Heart left ventricle (tissue), 16 donors: Measurements from ENCODE around the gene FAM228B. TPM values are rescaled to one million over a fixed set of nuclear protein-coding genes. Genes with fewer than 3 reads are reported as not detected.

Source experiments
- ATAC-seq, 4 donors: fragments of 200-7000 bp; cut with Tn5 transposase; one replicate each; pipeline ENCODE4 v1.9.1; 2020 to 2022; ENCODE audit warnings: moderate library complexity in 4 of 4, mild to moderate bottlenecking in 3 of 4, moderate number of reproducible peaks in 1 of 4
- DNase-seq, 5 donors: peaks; one replicate each; pipeline ENCODE4 v3.0.0-alpha.2; 2020
- H3K27ac ChIP-seq, 12 donors: fragments of 200-600 bp; sonication (generic) in 4 of 12; one replicate each; pipeline versions ENCODE4 v1.5.0 to v1.8.0; 2016 to 2022; ENCODE audit warnings: mild to moderate bottlenecking in 2 of 12
- H3K27me3 ChIP-seq, 9 donors: fragments of 200-600 bp; sonication (generic) in 2 of 9; one replicate each; pipeline versions ENCODE4 v1.5.1 to v1.8.0; 2016 to 2022; ENCODE audit warnings: mild to moderate bottlenecking in 3 of 9
- H3K36me3 ChIP-seq, 9 donors: fragments of 200-600 bp; sonication (generic) in 2 of 9; one replicate each; pipeline versions ENCODE4 v1.5.0 to v1.8.0; 2018 to 2022; ENCODE audit warnings: mild to moderate bottlenecking in 2 of 9
- H3K4me1 ChIP-seq, 12 donors: fragments of 200-600 bp; sonication (generic) in 4 of 12; one replicate each; pipeline versions ENCODE4 v1.5.0 to v1.8.0; 2016 to 2022; ENCODE audit warnings: mild to moderate bottlenecking in 3 of 12
- H3K4me3 ChIP-seq, 12 donors: fragments of 200-600 bp; sonication (generic) in 4 of 12; one replicate each; pipeline versions ENCODE4 v1.5.0 to v1.8.0; 2017 to 2022; ENCODE audit warnings: mild to moderate bottlenecking in 9 of 12, moderate library complexity in 4 of 12
- H3K9me3 ChIP-seq, 12 donors: fragments of 200-600 bp; sonication (generic) in 4 of 12; one replicate each; pipeline versions ENCODE4 v1.5.0 to v1.8.0; 2016 to 2022; ENCODE audit warnings: mild to moderate bottlenecking in 1 of 12
- POLR2A ChIP-seq, 2 donors: fragments of 450-650 bp; IDR thresholded peaks; one replicate each; pipeline ENCODE4 v1.6.1; 2017; ENCODE audit warnings: antibody characterized with exemption in 2 of 2, mild to moderate bottlenecking in 2 of 2, moderate library complexity in 2 of 2
- WGBS, 4 donors: extraction: QIAGEN DNeasy Blood & Tissue Kit in 2 of 4; methylation state at CpG; one replicate each; pipeline versions ENCODE4 v1.1.5 to v1.1.7; 2013 to 2018; 5-methylcytosine and 5-hydroxymethylcytosine counted together
- intact Hi-C, 10 donors: fragments of 100-400 bp; cut with DNase I; formaldehyde crosslinking; loops; one replicate each; pipeline versions ENCODE4 v1.11.1 to v1.14.2; 2022
- polyA plus RNA-seq, 2 donors: library from polyadenylated mRNA; stranded (reverse); fragments of 200-250 nt; gene quantifications; one replicate each; pipeline ENCODE4 v1.2.3, GENCODE V29; 2013
- total RNA-seq, 9 donors: library from RNA; depleted of rRNA in 2 of 9; stranded (reverse); fragments of >200 nt in 2 of 9; fragmentation: NEBNext Ultra II Directional in 3 of 9; extraction: Animal tissue kit (Norgen Biotek cat#: 25700) in 3 of 9; gene quantifications; one replicate each; pipeline versions ENCODE4 v1.1.0 to v1.2.4, GENCODE V29; 2016 to 2023
- TF ChIP-seq, protein P1 (sequence below), 12 donors: fragments of 200-600 bp; sonication (generic) in 4 of 12; IDR thresholded peaks; one replicate each; pipeline versions ENCODE4 v1.5.0 to v1.8.0; 2018 to 2022; ENCODE audit warnings: antibody characterized with exemption in 12 of 12, mild to moderate bottlenecking in 5 of 12
- donor health status: ischemic (EF 13 %, LVEDD 7.1; RV severe dilation, severe dysfunction).
- donor health status: healthy with polysubstance abuse.
- donor health status: DM: no; HTN: yes; CAD: no.
- donor health status: DM: no; HTN: no; CAD: no.
- donor health status: ischemic (EF 25% LVEDD 6.9; RV normal size, moderate dysfunction).
- donor health status: ischemic (EF 25% LVEDD 5.7; RV mildly dilated, moderate dysfunction).
- donor health status: healthy.
- donor health status: DM: yes; HTN: yes; CAD: no.
- donor health status: ischemic (EF 35%, LVEDD 5.7; RV mildly dilated, moderate dysfunction).
- donor health status: nonischemic (EF 11% LVEDD 7.7; RV severe dilation, severe dysfunction).
- donor health status: DM: yes; HTN: yes; CAD: no.
- donor health status: PGD.
- donor health status: ischemic (EF 29% LVEDD 5.4; RV normal size, mild dysfunction).
- donor health status: nonischemic (EF 23%, LVEDD 6.1; RV moderate dilation, normal function).

Gene FAM228B
- total and polyA plus RNA-seq, 11 donors: 5.4 to 36.9 (median 21.2) TPM

DNA sequence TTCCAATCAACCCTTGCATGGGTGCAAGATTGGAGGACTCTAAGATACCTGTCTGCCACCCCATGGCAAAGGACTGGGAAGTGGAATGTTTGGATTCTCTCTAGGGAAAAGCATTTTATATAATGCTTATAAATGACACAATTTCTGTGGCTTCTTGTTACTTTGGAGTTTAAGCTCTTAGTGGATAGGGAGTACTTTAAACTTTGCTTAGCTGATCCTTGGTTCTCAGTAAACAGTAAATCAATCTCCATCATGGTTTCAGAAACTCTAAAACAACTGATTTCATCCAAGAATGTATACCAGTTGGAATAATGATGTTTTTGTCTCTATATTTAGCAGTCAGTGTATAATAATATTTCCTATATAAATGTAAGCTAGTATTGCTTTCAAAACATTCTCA is 37.5 kb downstream of the FAM228B start:
- no peaks in the 10 kb centered on the region for H3K4me1 ChIP-seq
- H3K9me3 ChIP-seq: peaks cover 0 to 7% (median 0%) of the 10 kb centered on the region in 12 donors
- DNase-seq (no peak), ATAC-seq (no peak)
- no peak overlapping the region for H3K27ac ChIP-seq
- intact Hi-C loops: no loop called here
- no peaks in the 10 kb centered on the region for H3K27me3 ChIP-seq
- peaks cover 0 to 45% (median 4%) of the 10 kb centered on the region in 9 donors for H3K36me3 ChIP-seq
- H3K4me3 ChIP-seq: no peak overlapping the region
- TF ChIP-seq POLR2A (IDR thresholded peaks at IDR 0.05): no peak
- TF ChIP-seq, protein P1, sequence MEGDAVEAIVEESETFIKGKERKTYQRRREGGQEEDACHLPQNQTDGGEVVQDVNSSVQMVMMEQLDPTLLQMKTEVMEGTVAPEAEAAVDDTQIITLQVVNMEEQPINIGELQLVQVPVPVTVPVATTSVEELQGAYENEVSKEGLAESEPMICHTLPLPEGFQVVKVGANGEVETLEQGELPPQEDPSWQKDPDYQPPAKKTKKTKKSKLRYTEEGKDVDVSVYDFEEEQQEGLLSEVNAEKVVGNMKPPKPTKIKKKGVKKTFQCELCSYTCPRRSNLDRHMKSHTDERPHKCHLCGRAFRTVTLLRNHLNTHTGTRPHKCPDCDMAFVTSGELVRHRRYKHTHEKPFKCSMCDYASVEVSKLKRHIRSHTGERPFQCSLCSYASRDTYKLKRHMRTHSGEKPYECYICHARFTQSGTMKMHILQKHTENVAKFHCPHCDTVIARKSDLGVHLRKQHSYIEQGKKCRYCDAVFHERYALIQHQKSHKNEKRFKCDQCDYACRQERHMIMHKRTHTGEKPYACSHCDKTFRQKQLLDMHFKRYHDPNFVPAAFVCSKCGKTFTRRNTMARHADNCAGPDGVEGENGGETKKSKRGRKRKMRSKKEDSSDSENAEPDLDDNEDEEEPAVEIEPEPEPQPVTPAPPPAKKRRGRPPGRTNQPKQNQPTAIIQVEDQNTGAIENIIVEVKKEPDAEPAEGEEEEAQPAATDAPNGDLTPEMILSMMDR (IDR thresholded peaks at IDR 0.05): no peak

DNA sequence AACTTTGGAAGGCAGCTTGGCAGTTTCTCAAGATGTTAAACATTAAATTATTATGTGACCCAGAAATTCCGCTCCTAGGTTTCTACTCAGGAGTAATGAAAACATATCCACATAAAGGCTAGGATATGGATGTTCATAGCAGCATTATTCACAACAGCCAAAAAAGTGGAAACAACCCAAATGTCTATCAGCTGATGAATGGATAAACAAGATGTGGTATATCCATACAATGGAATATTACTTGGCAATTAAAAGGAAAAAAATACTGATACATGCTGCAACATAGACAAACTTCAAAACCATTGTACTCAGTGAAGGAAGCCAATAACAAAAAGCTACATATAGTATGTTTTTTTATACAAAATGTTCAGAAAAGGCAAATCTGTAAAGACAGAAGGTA is 39.2 kb downstream of the FAM228B start:
- H3K4me3 ChIP-seq: no peak overlapping the region
- TF ChIP-seq POLR2A (IDR thresholded peaks at IDR 0.05): no peak
- TF ChIP-seq, protein P1 (IDR thresholded peaks at IDR 0.05): no peak
- peaks cover 0 to 33% (median 4%) of the 10 kb centered on the region in 9 donors for H3K36me3 ChIP-seq
- no peaks in the 10 kb centered on the region for H3K27me3 ChIP-seq
- no peak overlapping the region for H3K27ac ChIP-seq
- no peaks in the 10 kb centered on the region for H3K4me1 ChIP-seq
- WGBS, 4 donors: 97 to 100% (median 99%) methylated on average over 1 of the region's 1 CpG
- DNase-seq (no peak), ATAC-seq (no peak)
- peaks cover 0 to 7% (median 0%) of the 10 kb centered on the region in 12 donors for H3K9me3 ChIP-seq
- intact Hi-C loops: no loop called here

DNA sequence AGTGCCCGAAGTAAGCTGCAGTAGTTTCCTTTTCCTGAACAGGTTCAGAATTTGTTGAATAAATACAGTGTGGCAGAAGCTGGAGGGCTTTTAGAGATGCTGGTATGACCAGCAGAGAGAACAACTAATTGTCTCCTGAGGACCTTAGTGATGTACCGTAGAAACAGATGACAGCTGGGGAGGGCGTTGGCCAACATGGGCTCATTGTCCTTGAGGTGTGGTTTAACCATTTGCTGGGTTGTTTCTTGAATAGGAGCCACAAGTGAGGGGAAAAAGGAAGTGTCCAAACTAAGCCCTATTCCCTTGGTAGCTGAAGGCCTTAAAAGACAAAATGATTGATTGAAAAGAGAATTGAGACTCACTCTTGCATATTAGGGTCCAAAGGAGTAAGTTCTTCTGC is 39.9 kb downstream of the FAM228B start:
- Histone ChIP-seq H3K9me3 (peaks cover 0 to 7% (median 0%) of the 10 kb centered on the region in 12 donors), H3K27ac (no peak overlapping the region), H3K36me3 (peaks cover 0 to 33% (median 4%) of the 10 kb centered on the region in 9 donors), H3K27me3 (no peaks in the 10 kb centered on the region), H3K4me1 (no peaks in the 10 kb centered on the region), H3K4me3 (no peak overlapping the region)
- WGBS, 4 donors: 44 to 68% (median 58%) methylated on average over 2 to 3 of the region's 3 CpGs
- intact Hi-C loops: no loop called here
- no peak for DNase-seq
- ATAC-seq: no peak
- TF ChIP-seq POLR2A (IDR thresholded peaks at IDR 0.05): no peak
- TF ChIP-seq, protein P1 (IDR thresholded peaks at IDR 0.05): no peak

DNA sequence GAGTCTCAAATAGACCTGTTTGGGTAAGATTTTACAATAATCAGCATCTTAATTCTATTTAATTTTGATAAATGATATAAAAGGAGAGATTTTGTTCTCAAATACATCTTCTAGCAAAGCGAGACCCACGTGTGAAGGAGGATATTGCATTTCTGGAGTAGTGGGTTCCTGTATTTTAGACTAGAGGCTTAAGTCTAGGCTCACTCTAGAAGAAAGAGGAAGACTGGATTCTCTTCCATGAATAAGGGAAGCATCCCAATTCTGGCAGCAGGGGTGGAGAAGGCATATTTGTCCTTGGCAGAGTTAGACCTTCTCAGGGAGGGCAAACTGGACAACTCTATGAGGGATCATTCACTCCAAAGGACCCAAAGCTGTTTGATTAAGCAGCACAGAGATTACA is 40.3 kb downstream of the FAM228B start:
- no peaks in the 10 kb centered on the region for H3K4me1 ChIP-seq
- no peaks in the 10 kb centered on the region for H3K27me3 ChIP-seq
- no peak overlapping the region for H3K27ac ChIP-seq
- intact Hi-C loops: no loop called here
- ATAC-seq (no peak), DNase-seq (no peak)
- no peak overlapping the region for H3K4me3 ChIP-seq
- peaks cover 0 to 7% (median 0%) of the 10 kb centered on the region in 12 donors for H3K9me3 ChIP-seq
- no peak for TF ChIP-seq POLR2A (IDR thresholded peaks at IDR 0.05)
- TF ChIP-seq, protein P1 (IDR thresholded peaks at IDR 0.05): no peak
- WGBS, 4 donors: 82 to 93% (median 86%) methylated on average over 2 of the region's 2 CpGs
- H3K36me3 ChIP-seq: peaks cover 0 to 29% (median 4%) of the 10 kb centered on the region in 9 donors
